Glomerular endothelial cell (primary cell): ENCODE measurements around the gene SGPP2. TPM values are rescaled to one million over a fixed set of nuclear protein-coding genes. Genes with fewer than 3 reads are reported as not detected.
"Not testable (repeated sequence)": the region's sequence is repeated elsewhere in the genome, so short reads cannot be mapped to it uniquely, and the experiment has no call there.

Source experiments
- DNase-seq: peaks from one replicate; pipeline ENCODE4 v3.0.0-alpha.2; 2011; ENCODE audit warnings: low read depth, low spot score; ENCODE audit errors: extremely low read depth
- total RNA-seq: library from RNA; depleted of rRNA; stranded (reverse); fragments of >200 nt; gene quantifications from 2 replicates; pipeline ENCODE4 v1.2.3, GENCODE V29; 2015

The SGPP2 gene
- total RNA-seq, 1 donor from 2014 or later, result not detected

- no peak for DNase-seq
Measured at GRCh38 chr2:222424729-222425671, 657 bp downstream of the SGPP2 start.

GRCh38 chr2:222427646-222428301 lies 3.4 kb downstream of the SGPP2 start:
- no peak for DNase-seq

GRCh38 chr2:222430071-222430470 lies 5.7 kb downstream of the SGPP2 start:
- no peak for DNase-seq

GRCh38 chr2:222430681-222431080 lies 6.3 kb downstream of the SGPP2 start:
- no peak for DNase-seq

- DNase-seq, result no peak
Measured at GRCh38 chr2:222431869-222432268, 7.5 kb downstream of the SGPP2 start.

GRCh38 chr2:222433332-222434173 lies 9.2 kb downstream of the SGPP2 start:
- DNase-seq, result no peak

- no peak for DNase-seq
Measured at GRCh38 chr2:222434204-222434603, 9.9 kb downstream of the SGPP2 start.

GRCh38 chr2:222435400-222436039 lies 11.2 kb downstream of the SGPP2 start:
- DNase-seq, result not testable (repeated sequence)

- DNase-seq, result no peak
Measured at GRCh38 chr2:222436040-222436413, 11.7 kb downstream of the SGPP2 start.

GRCh38 chr2:222439692-222440091 lies 15.3 kb downstream of the SGPP2 start:
- no peak for DNase-seq

- no peak for DNase-seq
Measured at GRCh38 chr2:222440673-222441422, 16.5 kb downstream of the SGPP2 start.

- no peak for DNase-seq
Measured at GRCh38 chr2:222442665-222443064, 18.3 kb downstream of the SGPP2 start.

GRCh38 chr2:222445227-222445626 lies 20.9 kb downstream of the SGPP2 start:
- no peak for DNase-seq

- DNase-seq, result no peak
Measured at GRCh38 chr2:222447131-222447530, 22.8 kb downstream of the SGPP2 start.

- DNase-seq, result no peak
Measured at GRCh38 chr2:222448748-222449181, 24.4 kb downstream of the SGPP2 start.

GRCh38 chr2:222450021-222450420 lies 25.7 kb downstream of the SGPP2 start:
- no peak for DNase-seq

- no peak for DNase-seq
Measured at GRCh38 chr2:222451224-222451674, 26.9 kb downstream of the SGPP2 start.

- DNase-seq, result no peak
Measured at GRCh38 chr2:222452422-222452950, 28.1 kb downstream of the SGPP2 start.

GRCh38 chr2:222456479-222457077 lies 32.2 kb downstream of the SGPP2 start:
- DNase-seq, result no peak
